HUES6 (cell line): Measurements from ENCODE around the gene PKP2.

Experiments used
- H3K27ac ChIP-seq: 2 replicates; pipeline ENCODE4 v1.7.0; 2013; ENCODE audit warnings: low read depth, mild to moderate bottlenecking, low read length, inconsistent platforms
- H3K27me3 ChIP-seq: 2 replicates; pipeline ENCODE4 v1.6.1; 2013; ENCODE audit warnings: low read length; ENCODE audit not compliant: control insufficient read depth, insufficient read depth
- H3K36me3 ChIP-seq: 2 replicates; pipeline ENCODE4 v1.6.1; 2013; ENCODE audit warnings: low read length; ENCODE audit not compliant: control insufficient read depth, insufficient read depth
- H3K4me1 ChIP-seq: 2 replicates; pipeline ENCODE4 v1.6.1; 2013; ENCODE audit warnings: low read length; ENCODE audit not compliant: control insufficient read depth, insufficient read depth
- H3K4me3 ChIP-seq: 2 replicates; pipeline ENCODE4 v1.5.1; 2013; ENCODE audit warnings: low read depth, low read length
- H3K9ac ChIP-seq: one replicate; pipeline ENCODE4 v1.6.1; 2013; ENCODE audit warnings: mild to moderate bottlenecking, low read length
- H3K9me3 ChIP-seq: 2 replicates; pipeline ENCODE4 v1.6.1; 2013; ENCODE audit warnings: low read depth, low read length; ENCODE audit not compliant: control insufficient read depth, insufficient read depth

Gene PKP2

DNA sequence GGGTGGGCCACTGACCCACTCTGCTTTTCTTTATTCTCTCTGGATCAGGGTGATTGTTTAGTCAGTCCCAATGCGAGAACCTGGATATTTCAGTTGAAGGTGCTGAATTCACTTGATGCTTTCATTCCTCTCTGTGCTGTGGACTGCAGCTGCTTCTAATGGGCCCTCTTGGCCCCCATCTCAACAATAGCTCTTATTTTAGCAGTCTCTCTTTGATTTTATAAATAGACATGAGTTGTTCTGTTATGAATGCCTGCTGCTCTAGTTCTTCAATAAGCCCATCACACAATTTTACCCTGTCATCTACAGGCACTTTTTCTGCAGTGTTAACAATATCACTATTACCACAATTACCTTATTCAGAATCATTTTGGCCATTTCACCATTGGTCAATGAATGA lies 86.7 kb downstream of the PKP2 start:
- Histone ChIP-seq H3K9me3 (peaks cover 16% of the 10 kb centered on the region; the same call in 1 of the 2 replicates), H3K27ac (no peak overlapping the region)

DNA sequence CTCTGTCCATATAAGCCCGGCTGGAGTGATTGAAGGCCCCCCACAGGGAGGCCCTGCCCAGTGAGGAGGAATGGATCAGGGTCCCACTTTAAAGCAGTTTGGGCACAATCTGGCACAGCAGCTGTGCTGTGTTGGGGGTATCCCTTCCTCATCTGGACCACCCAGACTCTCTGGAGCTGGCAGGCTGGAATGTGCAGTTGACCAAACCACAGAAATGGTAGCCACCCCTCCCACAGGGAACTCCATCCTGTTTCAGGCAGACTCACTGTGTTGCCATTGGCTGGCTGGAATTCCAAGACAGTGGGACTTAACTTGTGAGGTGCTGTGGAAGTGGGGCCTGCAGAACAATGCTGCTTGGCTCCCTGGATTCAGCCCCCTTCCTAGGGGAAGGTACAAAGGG lies 87.4 kb downstream of the PKP2 start:
- Histone ChIP-seq H3K9ac (no peak overlapping the region), H3K36me3 (peaks cover 25% of the 10 kb centered on the region), H3K4me3 (no peak overlapping the region), H3K9me3 (peaks cover 16% of the 10 kb centered on the region; the same call in 1 of the 2 replicates), H3K4me1 (no peaks in the 10 kb centered on the region), H3K27ac (no peak overlapping the region), H3K27me3 (no peaks in the 10 kb centered on the region)

More for the DNA sequence above, 86.7 kb downstream of the PKP2 start:
- H3K27me3 ChIP-seq: no peaks in the 10 kb centered on the region
- no peak overlapping the region for H3K9ac ChIP-seq
- no peak overlapping the region for H3K4me3 ChIP-seq
- no peaks in the 10 kb centered on the region for H3K4me1 ChIP-seq
- peaks cover 26% of the 10 kb centered on the region for H3K36me3 ChIP-seq

DNA sequence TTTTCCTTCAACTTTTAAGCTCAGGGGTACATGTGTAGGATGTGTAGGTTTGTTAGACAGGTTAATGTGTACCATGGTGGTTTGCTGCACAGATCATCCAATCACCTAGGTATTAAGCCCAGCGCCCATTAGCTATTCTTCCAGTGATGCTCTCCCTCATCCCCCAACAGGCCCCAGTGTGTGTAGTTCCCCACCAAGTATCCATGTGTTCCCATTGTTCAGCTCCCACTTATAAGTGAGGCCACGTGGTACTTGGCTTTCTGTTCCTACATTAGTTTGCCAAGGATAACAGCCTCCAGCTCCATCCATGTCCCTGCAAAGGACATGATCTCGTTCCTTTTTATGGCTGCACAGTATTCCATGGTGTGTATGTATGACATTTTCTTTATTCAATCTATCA lies 92.3 kb downstream of the PKP2 start:
- Histone ChIP-seq H3K27ac (no peak overlapping the region), H3K4me1 (no peaks in the 10 kb centered on the region), H3K27me3 (no peaks in the 10 kb centered on the region), H3K4me3 (no peak overlapping the region), H3K9ac (no peak overlapping the region), H3K36me3 (peaks cover 18% of the 10 kb centered on the region; the same call in 1 of the 2 replicates), H3K9me3 (peaks cover 19% of the 10 kb centered on the region; the same call in 1 of the 2 replicates)

DNA sequence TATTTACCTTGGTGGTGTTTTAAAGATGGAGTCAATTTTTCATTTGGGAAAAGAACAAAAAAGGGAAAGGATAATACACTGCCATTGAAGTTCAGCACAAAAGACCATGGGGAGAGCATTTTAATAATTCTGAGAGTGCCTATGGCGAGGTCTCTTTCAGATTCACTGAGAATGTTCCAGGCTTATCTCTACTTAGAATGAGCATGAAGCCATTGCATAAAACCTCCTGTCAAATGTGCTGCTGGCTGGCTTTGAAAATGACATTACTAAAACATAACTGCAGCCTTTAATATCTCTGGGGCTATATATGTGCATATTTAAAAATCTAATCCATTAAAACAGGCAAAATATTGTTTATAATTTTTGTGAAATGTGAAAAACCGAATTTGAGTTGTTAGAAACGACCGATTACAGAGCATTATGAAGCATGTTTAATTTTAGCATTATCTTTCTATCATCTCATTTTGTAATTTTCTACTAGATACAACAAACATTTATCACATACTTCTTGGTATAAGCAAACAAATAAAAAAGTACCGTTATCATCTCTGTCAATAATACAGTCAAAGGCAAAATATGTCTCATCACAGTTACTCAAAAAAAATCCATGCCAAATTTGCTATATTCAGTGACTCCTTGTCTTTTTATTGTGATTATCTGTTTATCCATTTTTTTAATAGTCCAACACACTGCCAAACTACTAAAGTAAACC lies 95.2 kb downstream of the PKP2 start:
- Histone ChIP-seq H3K4me3 (no peak overlapping the region), H3K27ac (no peak overlapping the region), H3K9me3 (peaks cover 6% of the 10 kb centered on the region; the same call in 1 of the 2 replicates), H3K36me3 (peaks cover 15% of the 10 kb centered on the region; the same call in 1 of the 2 replicates), H3K4me1 (no peaks in the 10 kb centered on the region), H3K27me3 (no peaks in the 10 kb centered on the region), H3K9ac (no peak overlapping the region)

DNA sequence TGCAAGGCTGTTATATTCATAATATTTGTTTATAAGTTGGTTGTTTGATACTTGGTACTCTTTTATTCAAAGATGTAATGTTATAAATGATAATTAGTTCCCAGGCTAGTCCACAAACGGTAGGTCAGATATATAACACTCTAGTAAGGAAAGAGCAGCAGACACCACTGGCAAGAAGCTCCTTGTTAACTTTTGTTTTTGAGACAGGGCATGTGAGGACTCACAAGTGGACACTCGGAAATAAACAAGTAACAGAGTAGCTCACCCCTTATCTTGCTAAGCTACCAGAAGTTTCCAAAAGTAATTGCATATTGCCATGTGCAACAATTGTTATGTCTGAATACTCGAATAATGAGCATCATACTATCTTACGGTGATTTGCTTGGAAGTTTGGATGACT lies 102.3 kb downstream of the PKP2 start:
- no peaks in the 10 kb centered on the region for H3K4me1 ChIP-seq
- H3K27ac ChIP-seq: no peak overlapping the region
- no peak overlapping the region for H3K4me3 ChIP-seq
- no peak overlapping the region for H3K9ac ChIP-seq
- H3K36me3 ChIP-seq: peaks cover 24% of the 10 kb centered on the region; the same call in 1 of the 2 replicates
- H3K9me3 ChIP-seq: no peaks in the 10 kb centered on the region
- H3K27me3 ChIP-seq: no peaks in the 10 kb centered on the region

DNA sequence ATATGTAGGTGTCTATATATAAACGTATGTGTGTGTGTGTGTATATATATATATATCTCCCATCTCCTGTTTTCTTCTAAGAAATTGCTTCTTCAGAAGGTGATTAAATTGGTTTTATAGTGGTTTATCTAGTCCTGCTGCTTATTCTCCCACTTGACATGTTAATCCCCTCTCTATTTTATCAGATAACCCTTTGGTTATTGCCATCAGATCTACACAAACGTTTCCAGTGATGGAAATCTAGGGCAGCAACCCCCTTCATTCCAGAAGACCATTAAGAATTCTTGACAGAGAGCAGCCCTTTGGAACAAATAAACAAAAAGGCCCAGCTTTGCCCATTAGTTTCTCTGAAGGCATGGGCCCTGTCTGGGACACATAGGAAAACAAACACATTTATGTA lies 106.7 kb downstream of the PKP2 start:
- Histone ChIP-seq H3K9ac (no peak overlapping the region), H3K4me1 (no peaks in the 10 kb centered on the region), H3K36me3 (peaks cover 16% of the 10 kb centered on the region; the same call in 1 of the 2 replicates), H3K9me3 (no peaks in the 10 kb centered on the region), H3K27ac (no peak overlapping the region), H3K27me3 (no peaks in the 10 kb centered on the region), H3K4me3 (no peak overlapping the region)

DNA sequence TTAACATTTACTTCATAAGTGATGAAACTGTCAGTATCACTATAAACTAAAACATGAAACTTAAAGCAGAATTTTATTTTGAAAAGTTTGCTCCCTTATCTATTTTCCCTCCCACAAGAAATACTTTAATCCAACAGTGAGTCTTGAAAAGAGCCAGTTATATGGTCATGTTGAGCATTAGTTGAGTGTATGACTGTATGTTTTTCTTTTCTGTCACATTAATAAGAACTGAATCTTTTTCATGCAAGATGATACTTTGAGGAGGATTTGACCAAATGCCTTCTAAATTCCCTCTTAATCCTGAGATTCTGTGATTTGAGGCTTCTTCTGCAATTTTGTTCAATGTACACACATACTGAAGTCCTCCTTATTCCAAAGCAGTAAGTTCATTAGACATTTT lies 107.1 kb downstream of the PKP2 start:
- no peaks in the 10 kb centered on the region for H3K9me3 ChIP-seq

DNA sequence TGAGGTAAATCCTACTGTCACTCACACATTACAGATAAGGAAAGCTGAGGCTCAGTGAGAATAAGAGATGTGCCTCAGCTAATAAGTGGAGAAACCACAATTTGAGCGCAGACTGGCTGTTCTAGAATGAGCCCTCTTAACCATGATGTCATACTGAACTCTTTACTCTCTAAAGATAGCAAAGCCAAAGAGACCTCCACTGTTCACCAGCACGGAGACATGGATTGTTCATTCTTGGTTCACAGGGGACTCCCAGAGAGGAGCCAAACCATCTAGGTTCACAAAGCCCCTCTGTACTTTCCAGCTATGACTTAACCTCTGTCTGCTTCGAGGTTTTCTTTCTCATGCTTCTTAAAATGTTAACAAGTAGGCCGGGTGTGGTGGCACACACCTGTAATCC lies 108.2 kb downstream of the PKP2 start:
- no peaks in the 10 kb centered on the region for H3K9me3 ChIP-seq
- H3K4me3 ChIP-seq: no peak overlapping the region
- no peak overlapping the region for H3K27ac ChIP-seq
- no peaks in the 10 kb centered on the region for H3K4me1 ChIP-seq
- no peaks in the 10 kb centered on the region for H3K27me3 ChIP-seq
- peaks cover 9% of the 10 kb centered on the region; the same call in 1 of the 2 replicates for H3K36me3 ChIP-seq
- no peak overlapping the region for H3K9ac ChIP-seq

More for the DNA sequence above, 107.1 kb downstream of the PKP2 start:
- H3K4me1 ChIP-seq: no peaks in the 10 kb centered on the region
- no peak overlapping the region for H3K27ac ChIP-seq
- H3K36me3 ChIP-seq: peaks cover 12% of the 10 kb centered on the region; the same call in 1 of the 2 replicates
- H3K27me3 ChIP-seq: no peaks in the 10 kb centered on the region
- no peak overlapping the region for H3K9ac ChIP-seq
- no peak overlapping the region for H3K4me3 ChIP-seq

DNA sequence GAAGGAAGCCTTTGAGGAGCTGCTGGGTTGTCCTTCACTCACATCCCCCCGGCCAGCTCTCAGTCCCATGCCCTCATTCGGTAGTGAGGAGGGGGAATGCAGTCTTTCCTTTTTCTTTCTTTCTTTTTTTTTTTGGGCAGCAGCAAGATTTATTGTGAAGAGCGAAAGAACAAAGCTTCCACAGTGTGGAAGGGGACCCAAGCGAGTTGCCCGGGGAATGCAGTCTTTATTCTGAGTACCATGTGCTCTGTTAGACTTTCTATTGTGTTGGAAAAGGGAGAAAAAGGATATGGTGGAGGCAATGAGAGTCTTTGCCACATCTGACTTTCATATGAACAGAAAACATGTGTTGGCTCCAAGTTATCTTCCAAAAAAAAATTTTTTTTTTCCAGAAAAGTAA lies 111.0 kb downstream of the PKP2 start:
- H3K4me1 ChIP-seq: no peaks in the 10 kb centered on the region

DNA sequence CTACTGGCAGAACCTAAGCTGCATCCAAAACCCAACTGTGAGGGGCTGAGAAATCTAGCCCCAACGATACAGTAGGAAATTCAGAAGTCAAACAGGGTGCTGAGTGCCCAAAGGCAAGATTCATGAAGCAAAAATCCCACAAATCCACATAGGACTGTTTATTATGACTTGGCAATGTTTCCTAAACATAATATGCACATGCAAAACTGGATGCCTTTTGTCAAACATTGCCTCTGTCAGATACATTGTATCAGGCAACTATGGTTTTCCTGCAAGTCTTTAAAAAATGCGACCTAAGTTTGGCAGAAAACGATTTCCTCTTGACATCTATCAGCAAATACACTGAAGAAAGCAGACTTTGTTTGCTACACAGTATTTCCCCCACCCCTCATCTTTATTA lies 113.5 kb downstream of the PKP2 start:
- H3K36me3 ChIP-seq: no peaks in the 10 kb centered on the region
- no peak overlapping the region for H3K27ac ChIP-seq
- H3K9me3 ChIP-seq: no peaks in the 10 kb centered on the region
- H3K27me3 ChIP-seq: no peaks in the 10 kb centered on the region
- H3K9ac ChIP-seq: no peak overlapping the region
- H3K4me3 ChIP-seq: no peak overlapping the region
- no peaks in the 10 kb centered on the region for H3K4me1 ChIP-seq

More for the DNA sequence above, 111.0 kb downstream of the PKP2 start:
- Histone ChIP-seq H3K9me3 (no peaks in the 10 kb centered on the region), H3K36me3 (no peaks in the 10 kb centered on the region), H3K9ac (no peak overlapping the region), H3K4me3 (no peak overlapping the region), H3K27me3 (no peaks in the 10 kb centered on the region), H3K27ac (no peak overlapping the region)

DNA sequence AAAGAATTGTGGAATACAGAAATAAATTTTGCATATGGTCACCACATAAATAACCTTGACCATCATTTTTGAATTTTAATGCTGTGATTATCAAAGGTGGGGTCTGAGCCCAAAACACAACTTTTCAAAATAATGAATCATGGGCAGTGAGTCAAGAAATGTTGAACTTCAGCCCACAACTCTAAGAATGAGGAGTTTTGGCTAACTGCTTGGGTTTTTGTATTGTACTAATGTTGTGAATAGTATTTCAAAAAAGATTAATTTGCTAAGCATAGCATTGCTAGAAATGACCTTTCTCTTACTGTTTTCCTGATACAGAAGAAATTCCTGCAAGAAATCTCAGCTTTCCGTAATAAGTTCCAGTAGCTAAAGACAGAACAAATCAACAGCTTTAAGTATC lies 116.5 kb downstream of the PKP2 start:
- no peak overlapping the region for H3K9ac ChIP-seq
- H3K4me1 ChIP-seq: no peaks in the 10 kb centered on the region
- H3K27me3 ChIP-seq: no peaks in the 10 kb centered on the region
- no peaks in the 10 kb centered on the region for H3K36me3 ChIP-seq
- H3K9me3 ChIP-seq: no peaks in the 10 kb centered on the region
- no peak overlapping the region for H3K27ac ChIP-seq
- H3K4me3 ChIP-seq: no peak overlapping the region
